Activated CD8-positive, alpha-beta memory T cell treated with anti-CD3 and anti-CD28 coated beads for 36 hours (primary cell): ENCODE data around the gene FRRS1L. TPM values are rescaled to one million over a fixed set of nuclear protein-coding genes. Genes with fewer than 3 reads are reported as not detected.

Experiments
- CTCF ChIA-PET: fragments of 350-600 bp; sonication (Branson Sonifier 250); formaldehyde crosslinking; loops from one replicate; lab custom pipeline; 2021; ENCODE audit warnings: antibody characterized with exemption; lab: Charles Lee
- POLR2A ChIA-PET: fragments of 350-600 bp; sonication (Branson Sonifier 250); formaldehyde crosslinking; loops from one replicate; lab custom pipeline; 2021; ENCODE audit warnings: antibody characterized with exemption; lab: Charles Lee
- total RNA-seq, 2 experiments: library from RNA; stranded (reverse); gene quantifications; one replicate each; pipeline ENCODE4 v1.2.3, GENCODE V29; 2021

FRRS1L gene
- total RNA-seq, 2 experiments from 2014 or later, result not detected

DNA sequence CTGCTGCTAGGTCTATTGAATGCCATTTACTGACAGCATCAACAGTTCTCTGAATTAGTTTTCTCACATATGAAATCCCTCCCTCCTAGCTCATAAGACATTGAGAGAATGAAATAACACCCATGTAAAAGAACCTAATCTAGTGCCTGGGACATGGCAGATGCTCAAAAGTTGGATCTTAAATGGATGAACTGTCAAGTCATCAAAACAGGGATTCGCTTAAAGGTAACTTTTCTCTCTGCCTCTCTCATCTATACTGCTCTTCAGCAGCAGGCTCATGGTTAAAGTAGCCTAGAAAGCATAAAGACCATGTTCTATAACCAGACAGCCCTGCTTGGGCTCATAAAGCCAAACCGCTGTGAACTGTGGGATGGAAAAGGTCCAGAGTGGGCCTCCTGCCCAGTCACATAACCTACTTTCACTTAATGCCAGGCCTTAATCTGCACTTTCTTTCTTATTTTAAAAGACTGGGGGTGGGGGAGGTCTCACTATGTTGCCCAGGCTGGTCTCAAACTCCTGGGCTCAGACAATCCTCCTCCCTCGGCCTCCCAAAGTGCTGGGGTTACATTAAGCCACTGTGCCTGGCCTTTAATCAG lies 51.0 kb downstream of the FRRS1L start:
- ChIA-PET POLR2A (no interaction called here), CTCF (no interaction called here)

DNA sequence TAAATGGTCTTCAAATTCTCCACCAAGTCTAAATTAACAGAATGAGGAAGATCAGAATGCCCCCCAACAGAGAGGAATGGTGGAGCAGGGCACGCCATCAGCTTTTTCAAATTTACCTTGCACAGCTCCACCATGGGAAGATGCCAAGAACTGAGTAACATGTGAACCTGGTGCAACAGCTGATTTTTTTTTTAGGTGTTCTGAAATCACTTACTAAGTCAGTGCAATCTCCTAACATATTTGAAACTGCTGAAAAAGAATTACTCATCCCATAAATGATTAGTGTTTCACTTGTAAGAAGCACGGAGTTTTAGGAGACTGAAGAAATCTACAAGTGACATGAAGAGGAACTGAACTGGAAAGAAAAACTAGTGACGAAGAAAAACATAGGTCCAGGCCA lies 52.4 kb downstream of the FRRS1L start:
- ChIA-PET CTCF (no interaction called here), POLR2A (no interaction called here)

DNA sequence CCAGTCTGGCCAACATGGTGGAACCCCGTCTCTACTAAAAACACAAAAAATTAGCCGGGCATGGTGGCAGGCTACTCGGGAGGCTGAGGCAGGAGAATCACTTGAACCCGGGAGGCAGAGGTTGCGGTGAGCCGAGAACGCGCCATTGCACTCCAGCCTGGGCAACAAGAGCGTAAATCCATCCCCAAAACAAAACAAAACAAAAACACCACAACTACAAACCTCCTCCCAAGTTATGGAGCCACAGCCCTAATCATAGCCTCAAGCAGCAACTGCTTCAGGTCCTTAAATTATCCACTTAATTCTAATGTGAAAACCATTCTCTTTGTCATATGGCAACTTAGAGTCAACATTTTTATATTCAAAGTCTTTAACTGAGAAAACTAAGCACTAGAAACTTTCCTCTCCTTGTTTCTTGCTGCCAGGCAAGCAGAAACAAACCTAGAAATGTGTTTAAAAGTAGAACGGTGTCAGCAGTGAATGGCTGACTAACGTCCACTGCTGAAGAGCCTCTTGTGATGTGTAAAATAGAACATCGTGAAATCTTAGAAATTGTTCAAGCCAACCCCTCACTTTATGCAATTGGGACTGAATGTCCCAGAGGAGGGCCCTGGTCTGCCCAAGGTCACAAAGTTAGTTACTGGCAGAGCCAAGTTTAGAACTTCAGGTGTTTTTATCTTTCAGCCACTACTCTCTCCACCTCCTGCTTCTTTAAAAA lies 53.0 kb downstream of the FRRS1L start:
- CTCF ChIA-PET, result no interaction called here
- POLR2A ChIA-PET, result no interaction called here

DNA sequence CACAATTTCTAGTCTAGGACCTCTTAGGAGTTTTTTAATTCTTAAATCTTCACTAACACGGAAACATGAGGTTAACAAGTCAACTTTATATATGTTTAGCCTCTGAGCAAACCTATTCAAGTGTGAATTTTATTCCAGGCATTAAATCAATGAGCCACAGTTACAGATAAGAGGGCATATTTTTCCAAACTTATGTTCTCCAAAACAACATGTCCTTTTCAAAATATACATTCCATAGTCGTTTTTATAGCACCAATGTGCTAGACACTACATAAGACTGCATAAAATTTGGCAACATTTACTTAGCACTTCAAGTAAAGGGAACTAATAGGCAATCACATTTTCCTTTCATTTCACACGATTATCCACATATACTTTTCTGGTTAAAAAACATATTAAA lies 53.8 kb downstream of the FRRS1L start:
- ChIA-PET POLR2A (no interaction called here), CTCF (no interaction called here)

DNA sequence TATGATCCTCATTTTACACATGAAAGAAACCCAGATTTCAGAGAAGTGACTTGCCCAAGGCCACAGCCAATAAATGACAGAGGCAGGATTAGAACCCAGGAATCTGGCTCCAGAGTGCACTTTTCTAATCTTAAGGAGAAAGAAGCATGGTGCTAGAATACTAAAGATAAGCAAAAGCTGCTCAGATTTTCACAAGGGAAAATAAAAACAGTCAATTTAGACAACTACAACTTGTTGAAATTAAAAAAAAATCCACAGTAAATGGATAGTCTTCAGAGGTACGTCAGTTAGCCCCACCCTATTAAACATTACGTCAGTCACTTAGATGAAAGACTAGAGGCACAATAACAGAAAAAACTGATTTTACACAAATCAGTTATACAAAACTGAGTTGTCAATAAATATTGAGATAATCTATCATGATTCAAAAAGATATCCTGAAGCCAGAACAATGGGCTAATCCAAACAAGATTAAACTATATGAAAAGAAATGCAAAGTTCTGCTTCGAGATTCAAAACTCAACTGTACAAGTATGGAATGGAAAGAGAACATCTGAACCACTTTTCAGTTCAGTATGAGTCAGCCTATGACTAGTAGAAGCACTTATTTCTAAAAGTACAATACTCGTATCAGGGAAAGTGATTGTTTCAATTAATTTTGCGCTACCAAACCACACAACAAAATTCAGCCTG lies 56.6 kb downstream of the FRRS1L start:
- ChIA-PET POLR2A (no interaction called here), CTCF (no interaction called here)

DNA sequence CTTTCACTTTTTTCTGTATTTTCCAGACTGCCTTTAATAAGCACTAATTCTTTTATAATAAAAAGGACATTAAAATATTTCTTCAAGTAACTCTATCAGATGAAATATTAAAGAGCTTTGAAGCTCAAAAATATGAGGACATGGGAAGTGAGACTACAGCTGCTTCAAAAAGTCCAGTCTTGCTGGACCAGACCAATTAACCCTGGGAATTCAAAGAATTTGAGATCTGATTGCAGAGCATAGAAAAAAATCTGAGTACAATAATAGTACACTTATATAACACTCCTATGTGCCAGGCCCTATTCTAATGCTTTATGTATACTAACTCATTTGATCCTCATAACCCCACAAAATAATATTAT lies 57.1 kb downstream of the FRRS1L start:
- CTCF ChIA-PET, result no interaction called here
- POLR2A ChIA-PET, result interaction anchor here (1.4 kb wide), 1 partner anchor 9 kb away, joined by 6 read pairs; no protein-coding TSS in a partner anchor

DNA sequence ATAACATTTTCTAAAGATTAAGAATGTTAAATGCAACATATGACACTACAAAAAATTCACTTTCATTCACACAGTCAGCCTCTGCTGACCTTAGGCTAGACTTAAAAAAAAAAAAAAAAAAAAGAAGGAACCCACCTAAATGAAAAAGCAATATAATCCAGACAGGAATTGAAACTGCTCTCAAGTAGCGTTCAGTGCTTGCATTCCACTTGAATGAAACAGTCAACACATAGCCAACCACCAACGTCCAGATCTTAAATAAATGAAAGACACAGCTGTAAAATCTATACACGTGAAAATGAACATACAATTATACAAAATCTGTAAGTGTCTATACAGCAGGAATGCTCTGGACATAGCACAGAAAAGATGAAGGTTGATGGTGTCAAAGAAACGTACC lies 58.7 kb downstream of the FRRS1L start:
- ChIA-PET CTCF (no interaction called here), POLR2A (no interaction called here)

DNA sequence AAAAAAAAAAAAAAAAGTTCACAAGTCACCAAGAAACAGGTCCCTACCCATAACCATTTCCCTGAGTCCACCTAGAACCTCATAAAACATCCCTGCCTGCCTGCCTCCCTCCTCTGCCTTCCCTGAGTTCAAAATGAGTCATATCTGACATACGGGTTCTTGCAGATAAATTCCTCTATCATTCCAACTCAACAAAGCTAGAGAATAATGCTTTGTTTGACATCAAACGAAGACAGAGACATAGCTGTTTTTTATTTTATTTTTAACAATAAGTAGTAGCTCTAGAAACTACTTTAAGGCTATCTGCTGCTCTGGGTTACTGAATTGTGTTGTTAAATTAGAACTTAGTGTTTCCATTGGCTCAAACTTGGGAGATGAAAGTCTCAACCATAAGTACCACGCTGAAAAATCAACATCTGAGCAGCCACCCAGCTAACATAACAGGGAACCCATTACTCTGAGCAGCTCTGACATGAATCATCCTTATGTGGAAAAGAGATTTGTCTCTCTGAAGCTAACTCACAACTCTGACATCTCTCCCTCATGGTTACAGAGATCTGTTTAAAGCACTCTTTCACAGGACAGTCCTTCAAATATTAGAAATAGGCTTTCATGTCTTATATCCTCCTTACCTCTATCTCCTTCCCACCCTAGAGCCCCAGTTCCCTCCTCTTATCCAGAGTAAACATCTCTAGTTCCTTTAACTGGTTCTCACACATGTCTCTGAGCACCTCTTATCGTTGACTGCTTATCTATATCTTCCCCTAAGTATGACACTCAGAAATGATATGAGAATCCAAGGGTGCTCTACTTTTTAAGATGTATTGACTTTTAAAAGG lies 59.4 kb downstream of the FRRS1L start:
- ChIA-PET POLR2A (interaction anchor here (0.7 kb wide), 1 partner anchor 60 kb away, joined by 3 read pairs; no protein-coding TSS in a partner anchor), CTCF (no interaction called here)

DNA sequence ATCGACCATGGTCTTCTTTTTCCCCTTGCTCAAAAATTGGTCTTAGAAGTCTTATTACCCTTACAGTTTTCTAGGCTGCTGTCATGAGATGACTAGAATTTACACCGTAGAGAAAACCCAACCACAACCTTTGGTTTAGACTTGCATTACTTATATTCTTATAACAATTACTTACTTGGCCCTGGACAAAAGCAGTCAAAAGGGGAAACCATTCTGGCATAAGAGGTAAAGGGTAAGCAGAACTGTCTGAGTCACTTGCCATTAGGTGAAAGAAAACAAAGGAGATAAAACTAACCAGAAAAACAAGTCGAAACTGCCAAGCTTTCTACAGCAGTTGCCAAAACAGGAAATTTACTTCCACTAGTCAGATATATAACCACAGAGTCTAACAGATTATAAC lies 65.2 kb downstream of the FRRS1L start:
- ChIA-PET CTCF (no interaction called here), POLR2A (no interaction called here)

DNA sequence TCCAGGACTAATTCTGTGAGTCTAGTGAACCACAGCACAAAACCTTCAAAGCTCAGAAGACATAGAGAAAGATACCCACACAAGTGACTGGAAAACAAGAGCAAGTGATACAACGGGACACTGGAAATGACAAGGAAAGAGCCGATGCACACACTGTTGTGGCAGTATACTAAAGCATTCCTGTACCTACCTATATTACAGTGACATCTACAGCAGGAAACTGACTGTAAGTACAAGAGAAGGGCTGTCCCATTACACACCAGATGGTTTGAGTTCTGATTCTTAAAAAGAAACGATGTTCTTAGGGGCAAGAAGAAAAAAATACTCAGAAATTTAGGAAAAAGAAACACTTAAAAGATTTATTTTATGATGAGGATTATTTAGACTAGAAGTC lies 65.8 kb downstream of the FRRS1L start:
- ChIA-PET CTCF (no interaction called here), POLR2A (no interaction called here)

DNA sequence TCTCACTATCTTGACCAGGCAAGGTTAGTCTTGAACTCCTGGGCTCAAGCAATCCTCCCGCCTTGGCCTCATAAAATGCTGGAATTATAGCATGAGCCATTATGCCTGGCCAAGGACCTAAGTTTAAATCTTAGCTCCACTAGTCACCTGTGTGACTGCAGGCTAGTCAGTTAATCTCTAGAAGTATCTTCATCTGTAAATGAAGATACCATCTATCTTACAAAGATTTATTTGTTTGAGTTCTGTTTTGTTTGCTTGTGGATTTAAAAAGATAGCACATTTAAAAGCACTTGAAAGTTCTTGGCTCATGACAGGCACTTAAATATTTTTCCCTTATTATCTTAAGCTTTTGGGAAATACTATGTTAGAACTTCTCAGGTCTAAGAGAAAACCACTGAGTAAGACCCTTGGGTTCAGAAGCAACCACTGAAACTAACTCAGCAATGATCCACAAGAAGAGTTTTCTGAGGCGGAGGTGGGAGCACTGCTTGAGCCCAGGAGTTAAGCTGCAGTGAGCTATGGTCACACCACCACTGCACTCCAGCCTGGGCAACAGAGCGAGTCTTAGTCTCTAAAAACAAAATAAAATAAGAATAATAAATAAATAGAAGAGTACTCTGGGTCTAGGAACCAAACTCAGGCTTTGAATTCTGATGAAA lies 66.4 kb downstream of the FRRS1L start:
- POLR2A ChIA-PET, result interaction anchor here (1.3 kb wide), 1 partner anchor 19 kb away, joined by 3 read pairs; the partner anchor contains the start of gene TMEM245
- CTCF ChIA-PET, result no interaction called here

DNA sequence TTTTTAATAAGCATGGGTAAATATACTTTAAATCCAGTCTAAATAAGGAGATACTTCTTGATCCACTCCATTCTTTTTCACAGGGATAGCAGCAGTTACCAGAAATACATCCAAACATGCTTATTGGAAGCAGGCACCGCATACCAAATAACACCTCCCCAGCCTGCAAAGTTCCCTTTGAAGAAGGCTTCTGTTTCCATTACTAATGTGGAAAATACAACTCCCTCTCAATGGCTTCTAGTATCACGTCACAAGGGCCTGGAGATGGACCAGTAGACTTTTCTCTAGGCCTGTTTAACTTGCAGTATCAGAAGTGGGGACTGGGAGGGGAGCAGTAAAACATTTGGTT lies 68.1 kb downstream of the FRRS1L start:
- CTCF ChIA-PET, result no interaction called here
- POLR2A ChIA-PET, result no interaction called here

DNA sequence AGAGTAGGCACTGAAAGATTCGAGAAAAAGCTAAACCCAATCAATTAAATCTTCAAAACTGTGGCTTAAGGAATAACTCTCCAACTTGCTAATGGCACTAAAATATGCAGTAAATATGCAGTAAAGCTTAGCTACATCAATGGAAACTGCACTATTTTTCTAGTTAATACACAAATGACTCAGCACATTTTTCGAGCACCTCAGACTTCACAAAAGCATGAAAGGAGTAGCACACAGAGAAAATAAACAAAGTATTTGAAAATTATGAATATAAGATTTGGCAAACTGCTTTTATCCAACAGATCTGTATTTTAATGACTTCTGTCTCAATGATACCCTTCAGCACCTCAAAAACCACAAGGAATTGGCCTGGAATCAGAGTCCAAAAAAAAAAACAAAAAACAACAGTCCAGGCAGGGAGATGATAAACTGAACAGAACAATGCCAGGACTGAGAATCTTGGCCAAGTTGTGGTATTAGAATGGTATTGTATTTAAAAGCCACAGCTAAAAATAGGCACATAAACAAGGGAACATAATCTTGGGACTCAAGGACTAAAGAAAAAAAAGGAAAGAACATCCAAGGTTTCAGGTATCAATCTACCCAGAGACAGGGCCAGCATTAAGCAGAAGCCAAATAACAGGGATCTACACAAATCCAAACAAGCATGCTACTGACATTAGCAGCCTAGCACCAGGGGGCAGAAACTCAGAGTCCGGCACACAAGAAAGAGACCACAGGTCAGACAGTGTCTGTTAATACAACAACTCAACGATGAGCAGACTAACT lies 68.7 kb downstream of the FRRS1L start:
- POLR2A ChIA-PET, result no interaction called here
- CTCF ChIA-PET, result no interaction called here

DNA sequence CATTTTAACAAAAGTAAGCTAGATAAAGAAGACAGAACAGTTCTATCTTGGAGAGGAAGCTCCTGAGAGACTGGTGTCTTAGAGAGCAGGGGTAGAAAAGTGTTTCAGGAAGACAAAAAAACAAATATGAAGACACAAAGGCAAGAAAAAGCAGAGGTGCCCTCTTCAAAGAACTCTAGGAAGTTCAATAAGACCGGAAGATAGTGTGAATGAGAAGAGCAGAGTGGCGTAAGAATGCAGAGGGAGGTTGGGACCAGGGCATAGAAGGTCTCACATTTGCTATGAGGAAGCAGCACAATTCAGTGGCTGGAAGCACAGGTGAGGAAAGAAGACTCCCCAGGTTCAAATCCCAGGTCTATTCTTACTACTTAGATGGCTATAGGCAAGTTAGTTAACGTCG lies 69.9 kb downstream of the FRRS1L start:
- ChIA-PET POLR2A (no interaction called here), CTCF (no interaction called here)

DNA sequence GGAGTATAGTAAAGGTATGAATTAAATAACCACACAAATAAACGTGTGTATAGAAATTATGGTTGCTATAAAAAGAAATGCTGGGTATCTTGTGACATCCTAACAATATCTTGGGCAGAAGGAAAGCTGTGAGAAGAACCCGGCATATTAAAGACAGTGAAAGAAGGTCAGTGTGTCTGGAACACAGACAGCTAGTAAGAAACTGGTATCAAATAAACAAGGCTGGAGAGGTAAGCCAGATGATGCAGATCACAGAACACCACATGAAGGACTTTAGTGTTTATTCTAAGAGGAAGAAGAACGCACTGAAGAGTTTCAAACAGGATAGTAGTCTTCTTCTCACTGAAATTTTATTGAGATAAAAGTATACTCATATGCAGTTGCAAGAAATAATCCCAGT lies 71.7 kb downstream of the FRRS1L start:
- POLR2A ChIA-PET, result no interaction called here

DNA sequence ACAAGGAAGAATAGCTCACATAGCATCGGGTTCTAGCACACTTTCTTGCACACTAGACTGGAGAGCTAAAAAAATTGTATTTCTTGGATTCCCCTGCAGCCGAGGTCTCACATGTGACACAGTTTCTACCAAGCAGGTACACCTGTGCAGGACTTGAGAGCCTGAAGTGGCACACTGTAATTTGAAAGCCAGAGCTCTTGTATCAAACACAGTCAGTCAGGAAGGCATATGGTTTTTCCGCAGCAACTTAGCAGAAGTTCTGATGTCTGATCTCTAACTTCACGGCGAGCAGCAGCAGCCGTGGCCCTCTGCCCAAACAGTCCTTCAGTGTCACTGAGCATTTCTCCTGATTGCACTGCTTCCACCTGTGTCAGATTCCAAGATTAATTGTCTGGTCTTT lies 72.8 kb downstream of the FRRS1L start:
- CTCF ChIA-PET, result interaction anchor here (1.1 kb wide), 1 partner anchor 27 kb away, joined by 3 read pairs; no protein-coding TSS in a partner anchor
- POLR2A ChIA-PET, result no interaction called here

More for the DNA sequence above, 71.7 kb downstream of the FRRS1L start:
- CTCF ChIA-PET, result no interaction called here

DNA sequence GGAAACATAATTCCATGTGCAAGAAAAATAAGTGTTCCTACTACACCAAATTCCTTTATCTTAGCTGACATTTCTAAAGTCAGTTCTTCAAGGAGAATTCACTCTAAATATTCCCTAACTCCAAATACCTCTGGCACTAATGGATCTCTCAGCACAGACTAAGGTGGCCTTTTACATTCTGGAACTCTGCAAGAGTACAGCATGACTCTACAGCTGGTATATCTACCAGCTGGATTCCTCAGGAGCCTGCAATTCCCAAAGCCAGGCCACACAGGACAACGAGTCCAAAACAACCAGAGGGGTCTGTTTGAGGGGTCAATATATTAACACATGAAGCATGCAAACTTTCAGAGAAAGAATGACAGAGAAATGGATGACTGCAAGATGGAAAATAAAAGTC lies 74.5 kb downstream of the FRRS1L start:
- ChIA-PET CTCF (no interaction called here), POLR2A (interaction anchor here (0.8 kb wide), 1 partner anchor 26 kb away, joined by 3 read pairs; no protein-coding TSS in a partner anchor)

DNA sequence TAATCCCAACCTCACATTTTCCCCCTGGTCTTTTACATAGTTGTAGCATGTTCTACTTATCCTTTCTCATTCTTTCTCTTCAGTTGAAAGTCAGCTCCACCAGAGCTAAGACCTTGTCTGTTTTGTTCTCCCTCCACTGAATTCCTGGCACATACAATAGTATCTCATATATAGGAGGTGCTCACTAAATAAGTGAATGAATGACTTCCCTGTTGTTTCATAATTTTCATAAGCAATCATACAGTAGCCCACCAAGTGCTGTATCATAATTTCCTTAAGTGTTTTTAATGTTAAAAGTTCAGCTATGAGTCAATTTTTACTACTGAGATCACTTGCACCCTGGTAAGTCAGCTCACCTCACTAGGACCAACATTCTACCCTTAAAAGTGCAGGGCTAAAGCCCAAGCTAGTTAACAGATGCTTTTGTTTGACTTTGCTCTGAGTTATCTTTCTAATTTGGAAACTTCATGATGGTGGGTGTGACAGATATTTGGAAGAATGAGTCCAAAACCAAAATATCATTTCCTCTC lies 74.9 kb downstream of the FRRS1L start:
- ChIA-PET CTCF (no interaction called here), POLR2A (interaction anchor here (0.8 kb wide), 1 partner anchor 26 kb away, joined by 3 read pairs; no protein-coding TSS in a partner anchor)
